Ureter (tissue), 1 donor: ENCODE data around the gene ATIC. TPM values are rescaled to one million over a fixed set of nuclear protein-coding genes. Genes with fewer than 3 reads are reported as not detected.

Experiments
- DNase-seq: peaks from one replicate; pipeline ENCODE4 v3.0.0-alpha.2; 2020; ENCODE audit warnings: low spot score
- total RNA-seq: library from RNA; stranded (reverse); gene quantifications from one replicate; pipeline ENCODE4 v1.2.4, GENCODE V29; 2023
- donor health status: DM: yes; HTN: yes; CAD: no.

Gene ATIC
- total RNA-seq, 1 donor from 2014 or later: 139 TPM

- no peak for DNase-seq
Observed at GRCh38 chr2:215376103-215376780, 64.4 kb downstream of the ATIC start.

GRCh38 chr2:215377283-215377682 is 65.4 kb downstream of the ATIC start:
- DNase-seq: no peak

- DNase-seq: no peak
Observed at GRCh38 chr2:215378045-215378444, 66.2 kb downstream of the ATIC start.

- no peak for DNase-seq
Observed at GRCh38 chr2:215379039-215379438, 67.2 kb downstream of the ATIC start.

- DNase-seq: no peak
Observed at GRCh38 chr2:215379948-215380347, 68.1 kb downstream of the ATIC start.

- DNase-seq: no peak
Observed at GRCh38 chr2:215380699-215381098, 68.8 kb downstream of the ATIC start.

GRCh38 chr2:215382011-215382410 is 70.2 kb downstream of the ATIC start:
- no peak for DNase-seq

- no peak for DNase-seq
Observed at GRCh38 chr2:215382480-215382879, 70.6 kb downstream of the ATIC start.

GRCh38 chr2:215383652-215384279 is 71.9 kb downstream of the ATIC start:
- DNase-seq: no peak

- DNase-seq: no peak
Observed at GRCh38 chr2:215384710-215385109, 72.9 kb downstream of the ATIC start.

GRCh38 chr2:215386566-215386965 is 74.7 kb downstream of the ATIC start:
- no peak for DNase-seq

- no peak for DNase-seq
Observed at GRCh38 chr2:215388002-215388728, 76.3 kb downstream of the ATIC start.

- no peak for DNase-seq
Observed at GRCh38 chr2:215390550-215390913, 78.7 kb downstream of the ATIC start.

- DNase-seq: no peak
Observed at GRCh38 chr2:215391531-215391930, 79.7 kb downstream of the ATIC start.

GRCh38 chr2:215392164-215392563 is 80.3 kb downstream of the ATIC start:
- DNase-seq: no peak

GRCh38 chr2:215392687-215393270 is 80.9 kb downstream of the ATIC start:
- DNase-seq: no peak

GRCh38 chr2:215394102-215394805 is 82.4 kb downstream of the ATIC start:
- no peak for DNase-seq

- no peak for DNase-seq
Observed at GRCh38 chr2:215395687-215396460, 84.0 kb downstream of the ATIC start.

- no peak for DNase-seq
Observed at GRCh38 chr2:215396595-215397313, 84.9 kb downstream of the ATIC start.

- DNase-seq: no peak
Observed at GRCh38 chr2:215397632-215398341, 85.9 kb downstream of the ATIC start.
